Measurements from ENCODE around the gene HELQ. TPM values are rescaled to one million over a fixed set of nuclear protein-coding genes. Genes with fewer than 3 reads are reported as not detected.

The HELQ gene
- total RNA-seq, 2 experiments from 2014 or later: 9.3 to 10.4 TPM

- CTCF ChIA-PET: interaction anchor here (1.2 to 3.5 kb wide), 2 partner anchors 75 to 97 kb away, joined by 3 to 15 read pairs; partner anchors contain the start of genes HELQ and MRPS18C
- no peak for TF ChIP-seq CTCF (IDR thresholded peaks at IDR 0.05)
- intact Hi-C loops (cut with micrococcal nuclease): loop anchor here (5.0 kb wide), 1 partner anchor 99 kb away; the partner anchor contains the start of genes HELQ and MRPS18C
Observed at GRCh38 chr4:83358410-83358809, 97.2 kb downstream of the HELQ start.

More at GRCh38 chr4:83358410-83358809, 97.2 kb downstream of the HELQ start:
- DNase-seq: no peak
- Mint-ChIP-seq H3K27me3 (no peaks in the 10 kb centered on the region), H3K36me3 (ENCODE audit: low read depth) (no peaks in the 10 kb centered on the region), H3K4me1 (ENCODE audit: low read depth) (peaks cover 22% of the 10 kb centered on the region), H3K9me3 (peaks cover 11% of the 10 kb centered on the region), H3K27ac (no peak overlapping the region), H3K4me3 (no peak overlapping the region)
- no peak for ATAC-seq
- POLR2A ChIA-PET: interaction anchor here (0.8 to 1.2 kb wide), 2 partner anchors 14 to 127 kb away, joined by 3 read pairs; partner anchors contain the start of gene ABRAXAS1

Other genes starting within 250 kb of the HELQ start
- 10 to 100 TPM; 18.3 to 20.3 TPM for gene COQ2, start 171.0 kb downstream of the HELQ start, total RNA-seq
- 1 to 10 TPM; 5.5 to 6.0 TPM for gene HPSE, start 121.0 kb downstream of the HELQ start, total RNA-seq
- gene MRPS18C, start 235 bp upstream of the HELQ start, total RNA-seq: 10 to 100 TPM; 62.7 to 64.0 TPM
- gene ABRAXAS1, start 29.3 kb upstream of the HELQ start, total RNA-seq: 10 to 100 TPM; 19.4 to 20.6 TPM
- gene GPAT3, start 80.3 kb upstream of the HELQ start, total RNA-seq: 1 to 10 TPM; 1.6 to 2.7 TPM